H9 (cell line): ENCODE results near the gene RIMS1. TPM values are rescaled to one million over a fixed set of nuclear protein-coding genes. Genes with fewer than 3 reads are reported as not detected.

Experiments used
- DNase-seq: peaks from one replicate; pipeline ENCODE4 v3.0.0-alpha.2; 2017
- H2AFZ ChIP-seq: one replicate; pipeline ENCODE4 v1.6.1; 2013; ENCODE audit warnings: mild to moderate bottlenecking, low read length, control low read depth, moderate library complexity
- H2AK5ac ChIP-seq: 2 replicates; pipeline ENCODE4 v1.6.1; 2013; ENCODE audit warnings: low read length, control low read depth, mixed read lengths; ENCODE audit not compliant: insufficient read length
- H2BK120ac ChIP-seq: one replicate; pipeline ENCODE4 v1.6.1; 2013; ENCODE audit warnings: low read depth, mild to moderate bottlenecking, low read length, control low read depth, inconsistent platforms; ENCODE audit not compliant: poor library complexity, severe bottlenecking
- H2BK12ac ChIP-seq: 2 replicates; pipeline ENCODE4 v1.6.1; 2013; ENCODE audit warnings: low read length, control low read depth, mixed read lengths, low read depth; ENCODE audit not compliant: insufficient read length
- H2BK15ac ChIP-seq: 2 replicates; pipeline ENCODE4 v1.6.1; 2013; ENCODE audit warnings: low read depth, low read length, control low read depth
- H2BK20ac ChIP-seq: one replicate; pipeline ENCODE4 v1.6.1; 2013; ENCODE audit warnings: low read depth, mild to moderate bottlenecking, low read length, control low read depth, inconsistent platforms; ENCODE audit not compliant: poor library complexity, severe bottlenecking
- H2BK5ac ChIP-seq: 2 replicates; pipeline ENCODE4 v1.6.1; 2013; ENCODE audit warnings: low read length, control low read depth, mixed read lengths; ENCODE audit not compliant: insufficient read length
- H3K14ac ChIP-seq: 2 replicates; pipeline ENCODE4 v1.6.1; 2013; ENCODE audit warnings: low read length, control low read depth; ENCODE audit not compliant: insufficient read depth
- H3K18ac ChIP-seq: 2 replicates; pipeline ENCODE4 v1.6.1; 2013; ENCODE audit warnings: low read depth, mild to moderate bottlenecking, mixed read lengths, low read length, control low read depth; ENCODE audit not compliant: insufficient read length
- H3K23ac ChIP-seq: 2 replicates; pipeline ENCODE4 v1.6.1; 2013; ENCODE audit warnings: low read length, control low read depth, mixed read lengths, low read depth; ENCODE audit not compliant: insufficient read length
- H3K23me2 ChIP-seq: 2 replicates; pipeline ENCODE4 v1.6.1; 2013; ENCODE audit warnings: low read depth, mild to moderate bottlenecking, mixed read lengths, low read length, control low read depth; ENCODE audit not compliant: insufficient read length, poor library complexity, severe bottlenecking
- H3K27ac ChIP-seq: 2 replicates; pipeline ENCODE4 v1.5.1; 2013; ENCODE audit warnings: low read length, control low read depth, mixed read lengths, low read depth; ENCODE audit not compliant: insufficient read length
- H3K27me3 ChIP-seq: 2 replicates; pipeline ENCODE4 v1.6.1; 2013; ENCODE audit warnings: low read length, control low read depth, inconsistent platforms; ENCODE audit not compliant: insufficient read depth
- H3K4ac ChIP-seq: 2 replicates; pipeline ENCODE4 v1.6.1; 2013; ENCODE audit warnings: low read depth, mild to moderate bottlenecking, control low read depth, inconsistent platforms, low read length, moderate library complexity
- H3K4me1 ChIP-seq: 2 replicates; pipeline ENCODE4 v1.6.1; 2013; ENCODE audit warnings: low read length, control low read depth, inconsistent platforms; ENCODE audit not compliant: insufficient read depth
- H3K4me2 ChIP-seq: 2 replicates; pipeline ENCODE4 v1.6.1; 2013; ENCODE audit warnings: low read length, control low read depth, mixed read lengths; ENCODE audit not compliant: insufficient read length, insufficient read depth
- H3K56ac ChIP-seq: 2 replicates; pipeline ENCODE4 v1.6.1; 2013; ENCODE audit warnings: low read depth, mild to moderate bottlenecking, mixed read lengths, low read length, control low read depth; ENCODE audit not compliant: insufficient read length
- H3K79me1 ChIP-seq: 2 replicates; pipeline ENCODE4 v1.6.1; 2013; ENCODE audit warnings: low read depth, mild to moderate bottlenecking, moderate library complexity, low read length, control low read depth, inconsistent platforms; ENCODE audit not compliant: insufficient read depth, poor library complexity, severe bottlenecking
- H3K79me2 ChIP-seq: 2 replicates; pipeline ENCODE4 v1.6.1; 2013; ENCODE audit warnings: low read length, control low read depth, inconsistent platforms; ENCODE audit not compliant: insufficient read depth
- H3K9ac ChIP-seq: 2 replicates; pipeline ENCODE4 v1.6.1; 2013; ENCODE audit warnings: low read length, control low read depth, mixed read lengths; ENCODE audit not compliant: insufficient read length; ENCODE audit errors: extremely low read depth
- H3K9me3 ChIP-seq: one replicate; pipeline ENCODE4 v1.6.1; 2013; ENCODE audit warnings: low read depth, low read length, inconsistent platforms; ENCODE audit not compliant: control insufficient read depth
- H3T11ph ChIP-seq: one replicate; pipeline ENCODE4 v1.6.1; 2013; ENCODE audit warnings: mild to moderate bottlenecking, low read length, control low read depth, inconsistent platforms
- H4K20me1 ChIP-seq: one replicate; pipeline ENCODE4 v1.6.1; 2013; ENCODE audit not compliant: control insufficient read depth, insufficient read length, insufficient read depth
- H4K5ac ChIP-seq: 2 replicates; pipeline ENCODE4 v1.6.1; 2013; ENCODE audit warnings: low read depth, mild to moderate bottlenecking, mixed read lengths, low read length, control low read depth; ENCODE audit not compliant: insufficient read length
- H4K8ac ChIP-seq: replicated peaks from 2 replicates; pipeline ENCODE4 v1.6.1; 2013; ENCODE audit warnings: low read length, control low read depth, mixed read lengths, low read depth; ENCODE audit not compliant: insufficient read length
- H4K91ac ChIP-seq: 2 replicates; pipeline ENCODE4 v1.6.1; 2013; ENCODE audit warnings: low read depth, mild to moderate bottlenecking, moderate library complexity, mixed read lengths, low read length, control low read depth; ENCODE audit not compliant: insufficient read length
- H3K27ac Mint-ChIP-seq, 3 experiments: 2 replicates in 2 of 3; 3 replicates in 1 of 3; pipeline ENCODE4 v1.8.0; 2020 to 2021; ENCODE audit warnings: mixed read lengths in 3 of 3, mild to moderate bottlenecking in 1 of 3, moderate library complexity in 1 of 3
- H3K27me3 Mint-ChIP-seq: 2 replicates; pipeline ENCODE4 v1.8.0; 2021; ENCODE audit warnings: low read depth, mild to moderate bottlenecking, moderate library complexity, mixed read lengths
- H3K36me3 Mint-ChIP-seq, 3 experiments: 2 replicates in 2 of 3; 3 replicates in 1 of 3; pipeline ENCODE4 v1.8.0; 2020 to 2021; ENCODE audit warnings: low read depth in 3 of 3, mixed read lengths in 3 of 3; ENCODE audit not compliant: insufficient read depth in 1 of 3
- H3K4me1 Mint-ChIP-seq, 2 experiments: 2 replicates each; pipeline ENCODE4 v1.8.0; 2020; ENCODE audit warnings: mixed read lengths in 2 of 2
- H3K4me3 Mint-ChIP-seq, 2 experiments: 2 replicates in 1 of 2; 3 replicates in 1 of 2; pipeline ENCODE4 v1.8.0; 2020 to 2021; ENCODE audit warnings: mild to moderate bottlenecking in 2 of 2, mixed read lengths in 2 of 2, moderate library complexity in 1 of 2
- H3K9me3 Mint-ChIP-seq, 2 experiments: 2 replicates in 1 of 2; 3 replicates in 1 of 2; pipeline ENCODE4 v1.8.0; 2020; ENCODE audit warnings: mild to moderate bottlenecking in 2 of 2, mixed read lengths in 2 of 2, moderate library complexity in 1 of 2
- WGBS: extraction: QIAGEN DNeasy Blood & Tissue Kit; methylation state at CpG from one replicate; pipeline ENCODE4 v1.1.7; 2013; ENCODE audit warnings: missing lambda C conversion rate, low lambda C conversion rate, mixed read lengths; ENCODE audit not compliant: insufficient read length; ENCODE audit errors: extremely low coverage; 5-methylcytosine and 5-hydroxymethylcytosine counted together
- total RNA-seq: library from RNA; stranded (reverse); gene quantifications from 2 replicates; pipeline ENCODE4 v1.2.1, GENCODE V29; 2021
- TF ChIP-seq, protein P1 (sequence below): fragments of 200-600 bp; sonication (generic); conservative IDR thresholded peaks from 3 replicates; pipeline ENCODE4 v1.8.0; 2021; ENCODE audit warnings: antibody characterized with exemption, mild to moderate bottlenecking

Gene RIMS1
- total RNA-seq, 1 experiment from 2014 or later: 0.83 TPM

DNA sequence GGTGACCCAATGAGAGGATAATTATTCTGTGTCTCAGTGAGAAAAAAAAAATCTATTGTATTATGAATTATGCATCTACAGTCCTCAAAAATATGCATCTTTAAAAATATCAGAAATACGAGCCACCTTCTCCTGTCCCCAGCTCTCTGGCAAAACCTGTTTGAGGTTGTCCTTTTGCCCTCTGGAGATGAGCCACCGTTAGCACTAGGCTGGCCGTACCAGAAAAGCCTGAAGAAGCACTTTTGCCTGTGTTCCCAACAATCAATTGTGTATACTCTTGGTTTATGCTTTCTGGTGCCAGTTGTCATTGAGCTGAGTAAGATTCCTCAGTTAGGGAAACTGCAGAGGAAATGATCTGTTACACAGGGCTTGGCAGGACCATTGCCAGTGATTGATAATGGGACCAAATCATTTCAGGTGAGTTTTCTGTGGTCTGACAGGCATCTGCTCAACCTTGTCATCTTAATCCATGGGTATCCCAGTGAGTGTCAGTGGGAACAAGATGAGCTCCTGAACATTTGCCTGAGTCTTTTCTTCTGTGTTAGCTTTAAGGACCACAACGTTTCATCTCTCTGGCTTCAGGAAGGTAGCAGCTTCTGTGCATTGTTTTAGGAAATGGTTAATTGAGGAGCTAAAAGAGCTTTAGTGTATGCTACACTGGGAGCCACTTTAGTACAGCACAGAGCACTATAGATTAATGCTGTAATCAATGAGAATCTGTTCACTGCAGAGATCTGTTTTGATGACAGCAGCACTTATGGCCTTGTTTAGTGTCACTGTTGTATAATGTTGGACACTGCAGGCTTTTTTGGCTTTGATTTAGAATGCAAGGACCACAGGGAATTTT lies 330.1 kb downstream of the RIMS1 start:
- Histone ChIP-seq H4K91ac (no peak overlapping the region), H3K56ac (no peak overlapping the region)

More for the DNA sequence above, 330.1 kb downstream of the RIMS1 start:
- no peak overlapping the region for H2BK15ac ChIP-seq
- H3K9me3 ChIP-seq: no peaks in the 10 kb centered on the region
- no peak overlapping the region for H2AFZ ChIP-seq
- H2BK120ac ChIP-seq: no peak overlapping the region
- no peak overlapping the region for H3K14ac ChIP-seq
- H3K27ac ChIP-seq: no peak overlapping the region
- no peaks in the 10 kb centered on the region for H3K79me1 ChIP-seq
- Mint-ChIP-seq H3K27me3 (no peaks in the 10 kb centered on the region), H3K36me3 (no peaks in the 10 kb centered on the region), H3K4me3 (no peak overlapping the region), H3K4me1 (0 out of 4 replicates have a peak, but pooled peaks cover 2 to 4% of the 10 kb centered on the region in 2 experiments), H3K9me3 (no peaks in the 10 kb centered on the region), H3K27ac (no peak overlapping the region)
- no CpG with 5 or more reads among the region's 4 CpGs for WGBS
- no peak overlapping the region for H2AK5ac ChIP-seq
- H3K18ac ChIP-seq: no peak overlapping the region
- H2BK20ac ChIP-seq: no peak overlapping the region
- no peaks in the 10 kb centered on the region for H3K23me2 ChIP-seq
- H3K9ac ChIP-seq: no peak overlapping the region
- no peak overlapping the region for H4K5ac ChIP-seq
- no peak overlapping the region for H3T11ph ChIP-seq
- H3K4me1 ChIP-seq: no peaks in the 10 kb centered on the region; the same call in 1 of the 2 replicates
- H4K8ac ChIP-seq: no peak overlapping the region
- no peak overlapping the region for H3K23ac ChIP-seq
- DNase-seq: no peak
- no peak overlapping the region for H2BK5ac ChIP-seq
- TF ChIP-seq, protein P1, sequence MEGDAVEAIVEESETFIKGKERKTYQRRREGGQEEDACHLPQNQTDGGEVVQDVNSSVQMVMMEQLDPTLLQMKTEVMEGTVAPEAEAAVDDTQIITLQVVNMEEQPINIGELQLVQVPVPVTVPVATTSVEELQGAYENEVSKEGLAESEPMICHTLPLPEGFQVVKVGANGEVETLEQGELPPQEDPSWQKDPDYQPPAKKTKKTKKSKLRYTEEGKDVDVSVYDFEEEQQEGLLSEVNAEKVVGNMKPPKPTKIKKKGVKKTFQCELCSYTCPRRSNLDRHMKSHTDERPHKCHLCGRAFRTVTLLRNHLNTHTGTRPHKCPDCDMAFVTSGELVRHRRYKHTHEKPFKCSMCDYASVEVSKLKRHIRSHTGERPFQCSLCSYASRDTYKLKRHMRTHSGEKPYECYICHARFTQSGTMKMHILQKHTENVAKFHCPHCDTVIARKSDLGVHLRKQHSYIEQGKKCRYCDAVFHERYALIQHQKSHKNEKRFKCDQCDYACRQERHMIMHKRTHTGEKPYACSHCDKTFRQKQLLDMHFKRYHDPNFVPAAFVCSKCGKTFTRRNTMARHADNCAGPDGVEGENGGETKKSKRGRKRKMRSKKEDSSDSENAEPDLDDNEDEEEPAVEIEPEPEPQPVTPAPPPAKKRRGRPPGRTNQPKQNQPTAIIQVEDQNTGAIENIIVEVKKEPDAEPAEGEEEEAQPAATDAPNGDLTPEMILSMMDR: no peak
- no peaks in the 10 kb centered on the region for H4K20me1 ChIP-seq
- no peaks in the 10 kb centered on the region for H3K79me2 ChIP-seq
- H3K4me2 ChIP-seq: no peak overlapping the region
- H3K27me3 ChIP-seq: no peaks in the 10 kb centered on the region
- no peak overlapping the region for H3K4ac ChIP-seq
- no peak overlapping the region for H2BK12ac ChIP-seq
